HL-60 (cell line): ENCODE results near the gene XPC.
A peak's percentile ranks its signal among the peaks of the same experiment; 100 is the strongest.

ENCODE experiments used
- DNase-seq, 2 experiments: peaks; one replicate each; pipeline ENCODE4 v3.0.0-alpha.2; 2010 to 2020; ENCODE audit warnings: low read depth in 1 of 2, low spot score in 1 of 2
- H3K27ac ChIP-seq: fragments of 250-450 bp; sonication (Bioruptor Pico); replicated peaks from 2 replicates; pipeline ENCODE4 v1.5.1; 2020; ENCODE audit warnings: mild to moderate bottlenecking, moderate library complexity
- H3K27me3 ChIP-seq: fragments of 250-450 bp; sonication (Bioruptor Pico); 2 replicates; pipeline ENCODE4 v1.5.1; 2021; ENCODE audit warnings: mild to moderate bottlenecking, moderate library complexity; ENCODE audit not compliant: insufficient read depth, poor library complexity, severe bottlenecking
- H3K4me3 ChIP-seq: replicated peaks from 2 replicates; pipeline ENCODE4 v1.5.1; 2011; ENCODE audit warnings: mild to moderate bottlenecking, control low read depth, low read length; ENCODE audit not compliant: insufficient read depth
- GABPA ChIP-seq: IDR thresholded peaks from 2 replicates; pipeline ENCODE4 v1.6.1; 2012; ENCODE audit warnings: low read depth
- POLR2AphosphoS5 ChIP-seq: IDR thresholded peaks from 2 replicates; pipeline ENCODE4 v1.6.1; 2012; ENCODE audit warnings: low read depth
- SPI1 ChIP-seq: IDR thresholded peaks from 2 replicates; pipeline ENCODE4 v1.6.1; 2012; ENCODE audit warnings: low read depth, mild to moderate bottlenecking, borderline replicate concordance
- TF ChIP-seq, protein P1 (sequence below): IDR thresholded peaks from one replicate; pipeline ENCODE4 v1.5.1; 2011; ENCODE audit warnings: low read length, control low read depth, inconsistent platforms; ENCODE audit not compliant: insufficient read depth
- TF ChIP-seq, protein P2 (sequence below): IDR thresholded peaks from 2 replicates; pipeline ENCODE4 v1.6.1; 2012; ENCODE audit warnings: low read depth; ENCODE audit not compliant: insufficient replicate concordance

The XPC gene

DNA sequence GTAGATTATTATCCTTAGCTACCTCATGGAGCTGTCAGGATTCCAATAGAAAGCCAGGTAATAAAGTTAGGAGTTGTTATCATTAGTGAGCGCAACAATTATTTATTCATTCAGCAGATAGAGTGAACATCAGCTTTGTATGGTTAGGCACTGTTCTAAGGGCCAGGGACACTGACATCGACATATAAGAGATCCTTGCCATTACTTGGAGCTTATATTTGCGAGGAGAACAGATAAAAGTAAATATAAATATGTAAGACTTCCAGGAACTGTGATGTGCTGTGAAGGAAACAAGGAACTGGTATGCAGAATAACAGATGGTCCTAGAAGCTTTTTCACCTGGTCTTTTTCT lies 689 bp upstream of the XPC start:
- Histone ChIP-seq H3K27ac (peak overlapping the region; percentile 76), H3K27me3 (no peaks in the 10 kb centered on the region), H3K4me3 (peak overlapping the region; percentile 77)
- DNase-seq, result no peak
- TF ChIP-seq SPI1, result peak; percentile 19; the same call in 1 of the 2 replicates
- no peak for TF ChIP-seq GABPA

DNA sequence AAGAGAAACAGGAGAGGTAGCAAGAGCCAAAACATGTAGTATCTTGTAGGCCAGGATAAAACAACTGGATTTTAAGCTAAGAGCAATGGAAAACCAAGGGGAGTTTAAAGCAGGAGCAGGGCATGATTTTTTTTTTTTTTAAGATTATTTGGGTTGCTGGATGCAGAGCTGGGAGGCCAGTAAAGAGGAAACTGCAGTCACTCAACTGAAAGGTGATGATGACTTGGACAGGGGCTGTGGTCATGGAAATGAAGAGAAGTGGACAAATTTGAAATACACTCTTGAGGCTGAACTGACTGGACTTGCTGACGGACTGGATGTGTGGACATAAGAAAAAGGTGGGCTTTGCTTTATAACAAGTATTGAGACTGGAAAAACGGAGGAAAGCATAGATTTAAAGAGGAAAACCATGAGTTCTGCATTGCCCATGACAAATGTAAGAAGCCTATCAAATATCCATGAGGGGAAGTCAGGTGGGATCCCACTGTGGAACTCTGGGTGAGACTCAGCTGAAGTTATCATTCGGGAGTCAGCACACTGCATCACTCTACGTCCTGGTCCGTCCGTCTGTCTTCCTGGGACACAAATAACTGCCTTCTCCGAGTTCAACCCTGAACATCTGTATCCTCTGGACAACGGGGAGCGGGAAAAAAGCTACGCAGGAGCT lies 688 bp downstream of the XPC start:
- peak in 1 of 2 experiments; percentile 7 for DNase-seq
- TF ChIP-seq SPI1 (no peak), POLR2AphosphoS5 (no peak), GABPA (no peak)
- TF ChIP-seq, protein P1, sequence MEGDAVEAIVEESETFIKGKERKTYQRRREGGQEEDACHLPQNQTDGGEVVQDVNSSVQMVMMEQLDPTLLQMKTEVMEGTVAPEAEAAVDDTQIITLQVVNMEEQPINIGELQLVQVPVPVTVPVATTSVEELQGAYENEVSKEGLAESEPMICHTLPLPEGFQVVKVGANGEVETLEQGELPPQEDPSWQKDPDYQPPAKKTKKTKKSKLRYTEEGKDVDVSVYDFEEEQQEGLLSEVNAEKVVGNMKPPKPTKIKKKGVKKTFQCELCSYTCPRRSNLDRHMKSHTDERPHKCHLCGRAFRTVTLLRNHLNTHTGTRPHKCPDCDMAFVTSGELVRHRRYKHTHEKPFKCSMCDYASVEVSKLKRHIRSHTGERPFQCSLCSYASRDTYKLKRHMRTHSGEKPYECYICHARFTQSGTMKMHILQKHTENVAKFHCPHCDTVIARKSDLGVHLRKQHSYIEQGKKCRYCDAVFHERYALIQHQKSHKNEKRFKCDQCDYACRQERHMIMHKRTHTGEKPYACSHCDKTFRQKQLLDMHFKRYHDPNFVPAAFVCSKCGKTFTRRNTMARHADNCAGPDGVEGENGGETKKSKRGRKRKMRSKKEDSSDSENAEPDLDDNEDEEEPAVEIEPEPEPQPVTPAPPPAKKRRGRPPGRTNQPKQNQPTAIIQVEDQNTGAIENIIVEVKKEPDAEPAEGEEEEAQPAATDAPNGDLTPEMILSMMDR, result no peak
- TF ChIP-seq, protein P2, sequence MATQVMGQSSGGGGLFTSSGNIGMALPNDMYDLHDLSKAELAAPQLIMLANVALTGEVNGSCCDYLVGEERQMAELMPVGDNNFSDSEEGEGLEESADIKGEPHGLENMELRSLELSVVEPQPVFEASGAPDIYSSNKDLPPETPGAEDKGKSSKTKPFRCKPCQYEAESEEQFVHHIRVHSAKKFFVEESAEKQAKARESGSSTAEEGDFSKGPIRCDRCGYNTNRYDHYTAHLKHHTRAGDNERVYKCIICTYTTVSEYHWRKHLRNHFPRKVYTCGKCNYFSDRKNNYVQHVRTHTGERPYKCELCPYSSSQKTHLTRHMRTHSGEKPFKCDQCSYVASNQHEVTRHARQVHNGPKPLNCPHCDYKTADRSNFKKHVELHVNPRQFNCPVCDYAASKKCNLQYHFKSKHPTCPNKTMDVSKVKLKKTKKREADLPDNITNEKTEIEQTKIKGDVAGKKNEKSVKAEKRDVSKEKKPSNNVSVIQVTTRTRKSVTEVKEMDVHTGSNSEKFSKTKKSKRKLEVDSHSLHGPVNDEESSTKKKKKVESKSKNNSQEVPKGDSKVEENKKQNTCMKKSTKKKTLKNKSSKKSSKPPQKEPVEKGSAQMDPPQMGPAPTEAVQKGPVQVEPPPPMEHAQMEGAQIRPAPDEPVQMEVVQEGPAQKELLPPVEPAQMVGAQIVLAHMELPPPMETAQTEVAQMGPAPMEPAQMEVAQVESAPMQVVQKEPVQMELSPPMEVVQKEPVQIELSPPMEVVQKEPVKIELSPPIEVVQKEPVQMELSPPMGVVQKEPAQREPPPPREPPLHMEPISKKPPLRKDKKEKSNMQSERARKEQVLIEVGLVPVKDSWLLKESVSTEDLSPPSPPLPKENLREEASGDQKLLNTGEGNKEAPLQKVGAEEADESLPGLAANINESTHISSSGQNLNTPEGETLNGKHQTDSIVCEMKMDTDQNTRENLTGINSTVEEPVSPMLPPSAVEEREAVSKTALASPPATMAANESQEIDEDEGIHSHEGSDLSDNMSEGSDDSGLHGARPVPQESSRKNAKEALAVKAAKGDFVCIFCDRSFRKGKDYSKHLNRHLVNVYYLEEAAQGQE, result no peak
- H3K4me3 ChIP-seq, result peak overlapping the region; percentile 66
- peak overlapping the region; percentile 76 for H3K27ac ChIP-seq
- no peaks in the 10 kb centered on the region for H3K27me3 ChIP-seq

DNA sequence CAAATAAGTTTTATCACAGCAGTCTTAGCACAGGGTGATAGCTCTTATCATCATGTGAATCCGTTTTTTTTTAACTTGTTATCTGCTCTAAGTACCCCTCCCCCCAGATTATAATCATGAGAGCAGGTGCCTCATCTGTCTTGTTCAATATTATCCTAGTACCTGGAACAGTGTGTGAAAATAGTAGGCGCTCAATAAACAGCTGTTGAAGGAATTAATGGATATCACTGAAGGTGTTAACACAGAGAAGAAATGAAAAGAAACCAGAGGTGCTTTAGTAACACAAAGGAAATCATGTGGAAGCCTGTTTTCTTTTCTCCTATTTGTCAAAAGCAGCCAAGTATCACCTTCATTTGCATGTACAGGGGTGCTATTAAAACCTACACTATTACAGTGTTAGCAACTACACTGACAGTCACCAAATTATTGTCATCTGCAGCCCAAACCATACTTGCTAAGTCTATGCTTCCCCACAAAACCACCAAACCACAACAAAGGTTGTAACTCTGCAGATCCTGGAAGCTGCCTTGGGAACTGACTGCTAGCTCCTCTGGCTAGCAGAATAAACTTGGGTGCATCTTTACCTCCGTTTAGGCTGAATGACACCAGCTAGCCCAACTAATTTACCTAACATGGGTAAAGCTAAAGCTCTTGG lies 2.9 kb downstream of the XPC start:
- Histone ChIP-seq H3K27me3 (no peaks in the 10 kb centered on the region), H3K27ac (no peak overlapping the region), H3K4me3 (no peak overlapping the region)
- TF ChIP-seq, protein P1, result no peak
- no peak for TF ChIP-seq POLR2AphosphoS5
- DNase-seq, result peak in 1 of 2 experiments; percentile 85

DNA sequence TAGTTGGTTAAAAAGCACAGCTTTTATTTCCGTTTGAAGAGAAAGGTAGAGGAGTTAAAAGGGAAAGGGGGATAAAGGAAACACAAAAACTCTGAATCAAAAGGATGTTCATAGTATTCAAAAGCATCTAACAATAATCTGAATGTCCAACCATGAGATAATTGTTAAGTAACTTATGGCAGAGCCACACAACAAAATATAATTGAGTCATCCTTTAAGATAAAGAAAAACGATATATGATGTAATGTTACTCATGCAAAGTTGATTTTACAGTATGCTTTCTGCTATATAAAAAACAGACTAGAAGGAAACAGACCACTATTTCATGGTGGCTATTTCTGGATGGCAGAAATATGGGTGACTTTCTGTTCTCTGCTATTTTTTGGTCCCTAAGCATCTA lies 3.9 kb downstream of the XPC start:
- H3K27ac ChIP-seq, result no peak overlapping the region
- no peaks in the 10 kb centered on the region for H3K27me3 ChIP-seq
- TF ChIP-seq SPI1 (no peak), POLR2AphosphoS5 (no peak), GABPA (no peak)
- TF ChIP-seq, protein P1, result no peak
- TF ChIP-seq, protein P2, result no peak
- DNase-seq, result no peak
- no peak overlapping the region for H3K4me3 ChIP-seq
